Body of pancreas (tissue), 4 donors: ENCODE results near the gene ANKRD29. TPM values are rescaled to one million over a fixed set of nuclear protein-coding genes. Genes with fewer than 3 reads are reported as not detected.

Experiments used
- ATAC-seq: fragments of 150-250 bp; one replicate; pipeline ENCODE4 v1.9.1; 2016
- DNase-seq, 4 donors: peaks; one replicate each; pipeline ENCODE4 v3.0.0-alpha.2; 2019
- H3K27ac ChIP-seq, 4 donors: fragments of 200-600 bp; sonication (generic); 1 replicate in 3 of 4; 2 replicates in 1 of 4; pipeline versions ENCODE4 v1.5.1 to v1.6.1; 2016 to 2019; ENCODE audit warnings: mild to moderate bottlenecking in 1 of 4, mixed read lengths in 1 of 4, moderate library complexity in 1 of 4
- H3K27me3 ChIP-seq, 2 donors: fragments of 200-600 bp; sonication (generic); one replicate each; pipeline ENCODE4 v1.6.0; 2016; ENCODE audit warnings: mild to moderate bottlenecking in 1 of 2
- H3K36me3 ChIP-seq, 2 donors: fragments of 200-600 bp; sonication (generic); replicated peaks in 1 of 2; 2 replicates each; pipeline ENCODE4 v1.5.1; 2016; ENCODE audit warnings: low read depth in 2 of 2; ENCODE audit not compliant: insufficient read depth in 1 of 2
- H3K4me1 ChIP-seq: fragments of 200-600 bp; sonication (generic); one replicate; pipeline ENCODE4 v1.6.0; 2016
- H3K4me3 ChIP-seq, 2 donors: fragments of 200-600 bp; sonication (generic); 1 replicate in 1 of 2; 2 replicates in 1 of 2; pipeline ENCODE4 v1.5.1; 2016 to 2019
- H3K9me3 ChIP-seq, 3 donors: fragments of 200-600 bp; sonication (generic); 1 replicate in 2 of 3; 2 replicates in 1 of 3; pipeline ENCODE4 v1.5.1; 2016
- CTCF ChIP-seq, 7 experiments: fragments of 450-650 bp in 4 of 7; fragments of 200-600 bp in 3 of 7; sonication (generic) in 3 of 7; IDR thresholded peaks; one replicate each; pipeline ENCODE4 v1.5.1; 2016 to 2019; ENCODE audit warnings: antibody characterized with exemption in 7 of 7
- POLR2A ChIP-seq, 3 donors: fragments of 450-650 bp; IDR thresholded peaks; one replicate each; pipeline ENCODE4 v1.6.1; 2016; ENCODE audit warnings: antibody characterized with exemption in 3 of 3, mild to moderate bottlenecking in 2 of 3
- WGBS, 2 donors: methylation state at CpG; one replicate each; pipeline ENCODE4 v1.1.5; 2017; 5-methylcytosine and 5-hydroxymethylcytosine counted together
- intact Hi-C: fragments of 100-400 bp; cut with DNase I; formaldehyde crosslinking; loops from one replicate; pipeline ENCODE4 v1.15.1; 2023
- total RNA-seq, 2 donors: library from RNA; depleted of rRNA; stranded (reverse); fragments of >200 nt; gene quantifications; one replicate each; pipeline ENCODE4 v1.1.0, GENCODE V29; 2016

Gene ANKRD29
- total RNA-seq, 2 donors from 2014 or later = 0.52 to 3.3 TPM

DNA sequence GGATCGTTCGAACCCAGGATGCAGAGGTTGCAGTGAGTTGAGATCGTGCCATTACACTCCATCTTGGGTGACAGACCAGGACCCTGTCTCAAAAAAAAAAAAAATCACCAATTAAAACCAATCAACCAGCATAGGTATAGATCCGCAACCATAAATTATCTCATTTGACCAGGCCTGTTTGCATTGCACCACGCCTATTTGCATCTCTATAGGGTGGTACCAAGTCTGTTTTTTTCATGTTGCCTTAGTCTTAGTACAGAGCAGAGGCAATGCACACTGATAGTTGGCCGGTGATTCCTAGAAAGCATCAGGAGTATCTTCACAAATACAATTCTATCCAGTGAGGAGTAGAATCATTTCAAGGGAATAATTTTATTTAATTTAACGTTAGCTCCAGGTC lies 67.1 kb downstream of the ANKRD29 start:
- Histone ChIP-seq H3K27me3 (no peaks in the 10 kb centered on the region), H3K4me1 (no peaks in the 10 kb centered on the region), H3K36me3 (no peaks in the 10 kb centered on the region), H3K9me3 (no peaks in the 10 kb centered on the region), H3K27ac (no peak overlapping the region), H3K4me3 (no peak overlapping the region)
- TF ChIP-seq POLR2A (IDR thresholded peaks at IDR 0.05) (no peak), CTCF (IDR thresholded peaks at IDR 0.05) (no peak)
- DNase-seq = no peak
- intact Hi-C loops = loop anchor here (10.0 kb wide), 1 partner anchor 61 kb away; no protein-coding TSS in a partner anchor
- ATAC-seq = no peak
- WGBS, 2 donors = 87 to 93% methylated on average over 7 of the region's 7 CpGs

GRCh38 chr18:23593720-23594119 lies 69.0 kb downstream of the ANKRD29 start:
- Histone ChIP-seq H3K4me3 (no peak overlapping the region), H3K4me1 (no peaks in the 10 kb centered on the region), H3K27ac (no peak overlapping the region), H3K27me3 (no peaks in the 10 kb centered on the region), H3K36me3 (no peaks in the 10 kb centered on the region), H3K9me3 (no peaks in the 10 kb centered on the region)
- TF ChIP-seq CTCF (IDR thresholded peaks at IDR 0.05) (no peak), POLR2A (IDR thresholded peaks at IDR 0.05) (no peak)
- DNase-seq = no peak
- 79 to 84% methylated on average over 2 of the region's 2 CpGs for WGBS, 2 donors
- ATAC-seq = no peak
- intact Hi-C loops = loop anchor here (10.0 kb wide), 1 partner anchor 59 kb away; no protein-coding TSS in a partner anchor

DNA sequence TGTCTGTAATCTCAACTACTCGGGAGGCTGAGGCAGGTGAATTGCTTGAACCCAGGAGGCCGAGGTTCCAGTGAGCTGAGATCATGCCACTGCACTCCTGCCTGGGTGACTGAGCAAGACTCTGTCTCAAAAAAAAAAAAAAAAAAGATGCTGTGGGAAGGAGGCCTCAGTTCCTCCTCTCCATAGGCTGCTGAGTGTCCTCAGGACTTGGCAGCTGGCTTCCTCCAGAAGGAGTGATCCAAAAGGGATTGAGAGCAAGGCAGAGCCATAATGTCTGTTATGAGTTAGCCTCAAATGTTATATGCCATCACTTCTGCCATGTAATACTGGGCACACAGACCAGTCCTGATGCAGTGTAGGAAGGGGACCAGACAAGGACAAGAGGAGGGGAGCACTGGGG lies 69.8 kb downstream of the ANKRD29 start:
- no peak for ATAC-seq
- DNase-seq = no peak
- Histone ChIP-seq H3K27me3 (no peaks in the 10 kb centered on the region), H3K27ac (no peak overlapping the region), H3K36me3 (no peaks in the 10 kb centered on the region), H3K4me1 (no peaks in the 10 kb centered on the region), H3K4me3 (no peak overlapping the region), H3K9me3 (no peaks in the 10 kb centered on the region)
- intact Hi-C loops = loop anchor here (10.0 kb wide), 1 partner anchor 58 kb away; no protein-coding TSS in a partner anchor
- 66 to 82% methylated on average over 2 of the region's 2 CpGs for WGBS, 2 donors
- TF ChIP-seq POLR2A (IDR thresholded peaks at IDR 0.05) = no peak
- no peak for TF ChIP-seq CTCF (IDR thresholded peaks at IDR 0.05)

- intact Hi-C loops = loop anchor here (10.0 kb wide), 1 partner anchor 56 kb away; no protein-coding TSS in a partner anchor
- H3K27me3 ChIP-seq = no peaks in the 10 kb centered on the region
- no peaks in the 10 kb centered on the region for H3K9me3 ChIP-seq
- H3K36me3 ChIP-seq = no peaks in the 10 kb centered on the region
- no peak overlapping the region for H3K4me3 ChIP-seq
- no peak for DNase-seq
- H3K27ac ChIP-seq = no peak overlapping the region
- TF ChIP-seq POLR2A (IDR thresholded peaks at IDR 0.05) (no peak), CTCF (IDR thresholded peaks at IDR 0.05) (no peak)
- 19 to 63% methylated on average over 1 of the region's 1 CpG for WGBS, 2 donors
- no peak for ATAC-seq
- no peaks in the 10 kb centered on the region for H3K4me1 ChIP-seq
Measured at GRCh38 chr18:23591011-23591410, 71.7 kb downstream of the ANKRD29 start.

GRCh38 chr18:23588836-23589560 lies 73.7 kb downstream of the ANKRD29 start:
- Histone ChIP-seq H3K36me3 (no peaks in the 10 kb centered on the region), H3K9me3 (no peaks in the 10 kb centered on the region), H3K4me3 (no peak overlapping the region), H3K27ac (no peak overlapping the region), H3K4me1 (peaks cover 16% of the 10 kb centered on the region), H3K27me3 (no peaks in the 10 kb centered on the region)
- 74 to 77% methylated on average over 10 to 11 of the region's 11 CpGs for WGBS, 2 donors
- TF ChIP-seq CTCF (IDR thresholded peaks at IDR 0.05) (no peak), POLR2A (IDR thresholded peaks at IDR 0.05) (no peak)
- no peak for DNase-seq
- intact Hi-C loops = no loop called here
- no peak for ATAC-seq
